DOHH2 (cell line): Measurements from ENCODE around the gene TNIP3.

Experiments used
- H3F3A ChIP-seq: fragments of 200-600 bp; sonication (generic), shearing (Covaris generic); 2 replicates; pipeline ENCODE4 v1.6.0; 2016; ENCODE audit warnings: antibody characterized with exemption, mild to moderate bottlenecking; ENCODE audit not compliant: control insufficient read depth, insufficient read depth
- H3K27ac ChIP-seq: fragments of 200-600 bp; sonication (generic); 2 replicates; pipeline ENCODE4 v1.5.1; 2014; ENCODE audit warnings: low read depth, mild to moderate bottlenecking, low read length, moderate library complexity
- H3K27me3 ChIP-seq: fragments of 200-600 bp; sonication (generic); 2 replicates; pipeline ENCODE4 v1.6.1; 2014; ENCODE audit warnings: mild to moderate bottlenecking, low read length, mixed read lengths; ENCODE audit not compliant: control insufficient read depth
- H3K36me3 ChIP-seq: fragments of 200-600 bp; sonication (generic); 2 replicates; pipeline ENCODE4 v1.6.1; 2014; ENCODE audit warnings: mild to moderate bottlenecking, low read length, moderate library complexity, mixed read lengths; ENCODE audit not compliant: control insufficient read depth
- H3K4me1 ChIP-seq: fragments of 200-600 bp; sonication (generic); 2 replicates; pipeline ENCODE4 v1.6.1; 2014; ENCODE audit warnings: mild to moderate bottlenecking, low read length, mixed read lengths; ENCODE audit not compliant: control insufficient read depth
- H3K4me2 ChIP-seq: fragments of 200-600 bp; sonication (generic); 2 replicates; pipeline ENCODE4 v1.6.0; 2014; ENCODE audit warnings: mild to moderate bottlenecking, low read length, moderate library complexity
- H3K4me3 ChIP-seq: fragments of 200-600 bp; sonication (generic); 2 replicates; pipeline ENCODE4 v1.5.1; 2014; ENCODE audit warnings: mild to moderate bottlenecking, low read length, mixed read lengths
- H3K79me2 ChIP-seq: fragments of 200-600 bp; sonication (generic); 2 replicates; pipeline ENCODE4 v1.6.1; 2014; ENCODE audit warnings: mild to moderate bottlenecking, low read length, mixed read lengths; ENCODE audit not compliant: control insufficient read depth
- H3K9me2 ChIP-seq: fragments of 200-600 bp; sonication (generic); replicated peaks from 2 replicates; pipeline ENCODE4 v1.6.1; 2014; ENCODE audit warnings: mild to moderate bottlenecking, low read length, mixed read lengths; ENCODE audit not compliant: control insufficient read depth
- H3K9me3 ChIP-seq: fragments of 200-600 bp; sonication (generic); 2 replicates; pipeline ENCODE4 v1.6.1; 2014; ENCODE audit warnings: antibody characterized with exemption, low read length, mixed read lengths; ENCODE audit not compliant: control insufficient read depth, insufficient read depth
- H4K20me1 ChIP-seq: fragments of 200-600 bp; sonication (generic); 2 replicates; pipeline ENCODE4 v1.6.0; 2014; ENCODE audit warnings: low read depth, mild to moderate bottlenecking, antibody characterized with exemption, low read length, moderate library complexity; ENCODE audit not compliant: control insufficient read depth, insufficient read depth
- EZH2phosphoT487 ChIP-seq: fragments of 200-600 bp; sonication (generic); IDR thresholded peaks from 2 replicates; pipeline ENCODE4 v1.6.1; 2017; ENCODE audit warnings: borderline replicate concordance, mild to moderate bottlenecking, antibody characterized with exemption, low read length, moderate library complexity, mixed read lengths
- TF ChIP-seq, protein P1 (sequence below): fragments of 200-600 bp; sonication (generic); IDR thresholded peaks from one replicate; pipeline ENCODE4 v1.5.1; 2014; ENCODE audit warnings: antibody characterized with exemption, mild to moderate bottlenecking, low read depth, low read length; ENCODE audit not compliant: poor library complexity, severe bottlenecking

The TNIP3 gene

DNA sequence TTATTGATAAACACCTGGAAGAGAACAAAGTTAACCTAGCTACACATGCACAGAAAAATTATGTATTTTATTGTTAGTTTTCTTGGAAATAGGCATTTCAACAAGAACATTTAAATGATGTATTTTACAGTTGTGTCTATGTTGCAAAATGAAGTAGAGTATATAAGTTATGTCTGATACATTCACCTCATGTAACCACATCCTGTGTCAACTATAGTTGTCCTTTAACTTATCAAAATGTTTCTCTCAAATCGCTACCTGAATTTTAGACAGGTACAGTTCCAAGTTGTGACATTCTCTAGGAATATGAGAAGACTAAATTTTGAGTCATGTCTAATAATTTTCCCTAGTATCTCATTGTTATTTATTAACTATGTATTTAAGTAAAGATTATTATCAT lies 27.2 kb upstream of the TNIP3 start:
- H3K79me2 ChIP-seq = no peaks in the 10 kb centered on the region
- H4K20me1 ChIP-seq = no peaks in the 10 kb centered on the region
- H3K9me2 ChIP-seq = no peaks in the 10 kb centered on the region
- no peak overlapping the region for H3K27ac ChIP-seq
- no peak overlapping the region for H3K4me3 ChIP-seq
- H3K4me1 ChIP-seq = no peaks in the 10 kb centered on the region
- TF ChIP-seq, protein P1, sequence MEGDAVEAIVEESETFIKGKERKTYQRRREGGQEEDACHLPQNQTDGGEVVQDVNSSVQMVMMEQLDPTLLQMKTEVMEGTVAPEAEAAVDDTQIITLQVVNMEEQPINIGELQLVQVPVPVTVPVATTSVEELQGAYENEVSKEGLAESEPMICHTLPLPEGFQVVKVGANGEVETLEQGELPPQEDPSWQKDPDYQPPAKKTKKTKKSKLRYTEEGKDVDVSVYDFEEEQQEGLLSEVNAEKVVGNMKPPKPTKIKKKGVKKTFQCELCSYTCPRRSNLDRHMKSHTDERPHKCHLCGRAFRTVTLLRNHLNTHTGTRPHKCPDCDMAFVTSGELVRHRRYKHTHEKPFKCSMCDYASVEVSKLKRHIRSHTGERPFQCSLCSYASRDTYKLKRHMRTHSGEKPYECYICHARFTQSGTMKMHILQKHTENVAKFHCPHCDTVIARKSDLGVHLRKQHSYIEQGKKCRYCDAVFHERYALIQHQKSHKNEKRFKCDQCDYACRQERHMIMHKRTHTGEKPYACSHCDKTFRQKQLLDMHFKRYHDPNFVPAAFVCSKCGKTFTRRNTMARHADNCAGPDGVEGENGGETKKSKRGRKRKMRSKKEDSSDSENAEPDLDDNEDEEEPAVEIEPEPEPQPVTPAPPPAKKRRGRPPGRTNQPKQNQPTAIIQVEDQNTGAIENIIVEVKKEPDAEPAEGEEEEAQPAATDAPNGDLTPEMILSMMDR = no peak
- TF ChIP-seq EZH2phosphoT487 = no peak
- no peaks in the 10 kb centered on the region for H3F3A ChIP-seq
- H3K36me3 ChIP-seq = no peaks in the 10 kb centered on the region
- 0 out of 2 replicates have a peak, but pooled peaks cover 7% of the 10 kb centered on the region for H3K27me3 ChIP-seq
- H3K4me2 ChIP-seq = no peak overlapping the region
- no peaks in the 10 kb centered on the region for H3K9me3 ChIP-seq

DNA sequence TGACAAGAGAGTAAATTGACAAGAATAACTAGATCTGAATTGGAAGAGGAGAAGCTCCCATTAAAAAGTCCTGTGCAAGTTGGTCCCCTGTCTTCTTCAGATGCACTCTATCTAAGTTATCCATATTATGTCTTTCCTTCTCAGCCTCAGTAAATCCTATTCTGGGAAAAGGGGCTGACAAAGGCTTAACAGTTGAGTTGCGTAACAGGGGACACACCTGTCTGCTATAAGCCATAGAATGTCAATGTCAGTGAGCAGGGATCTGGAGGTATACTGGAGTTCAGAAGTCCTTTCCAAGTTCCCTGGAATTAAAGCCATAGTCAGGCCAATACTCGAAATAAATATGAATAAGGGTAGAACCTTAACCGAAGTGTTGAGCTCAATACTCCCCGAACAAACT lies 26.3 kb upstream of the TNIP3 start:
- Histone ChIP-seq H3F3A (no peaks in the 10 kb centered on the region), H3K27me3 (0 out of 2 replicates have a peak, but pooled peaks cover 7% of the 10 kb centered on the region), H3K4me3 (no peak overlapping the region), H4K20me1 (no peaks in the 10 kb centered on the region), H3K79me2 (no peaks in the 10 kb centered on the region), H3K36me3 (no peaks in the 10 kb centered on the region), H3K9me2 (no peaks in the 10 kb centered on the region), H3K4me2 (no peak overlapping the region), H3K27ac (no peak overlapping the region), H3K4me1 (no peaks in the 10 kb centered on the region), H3K9me3 (no peaks in the 10 kb centered on the region)
- no peak for TF ChIP-seq EZH2phosphoT487
- TF ChIP-seq, protein P1 = no peak

DNA sequence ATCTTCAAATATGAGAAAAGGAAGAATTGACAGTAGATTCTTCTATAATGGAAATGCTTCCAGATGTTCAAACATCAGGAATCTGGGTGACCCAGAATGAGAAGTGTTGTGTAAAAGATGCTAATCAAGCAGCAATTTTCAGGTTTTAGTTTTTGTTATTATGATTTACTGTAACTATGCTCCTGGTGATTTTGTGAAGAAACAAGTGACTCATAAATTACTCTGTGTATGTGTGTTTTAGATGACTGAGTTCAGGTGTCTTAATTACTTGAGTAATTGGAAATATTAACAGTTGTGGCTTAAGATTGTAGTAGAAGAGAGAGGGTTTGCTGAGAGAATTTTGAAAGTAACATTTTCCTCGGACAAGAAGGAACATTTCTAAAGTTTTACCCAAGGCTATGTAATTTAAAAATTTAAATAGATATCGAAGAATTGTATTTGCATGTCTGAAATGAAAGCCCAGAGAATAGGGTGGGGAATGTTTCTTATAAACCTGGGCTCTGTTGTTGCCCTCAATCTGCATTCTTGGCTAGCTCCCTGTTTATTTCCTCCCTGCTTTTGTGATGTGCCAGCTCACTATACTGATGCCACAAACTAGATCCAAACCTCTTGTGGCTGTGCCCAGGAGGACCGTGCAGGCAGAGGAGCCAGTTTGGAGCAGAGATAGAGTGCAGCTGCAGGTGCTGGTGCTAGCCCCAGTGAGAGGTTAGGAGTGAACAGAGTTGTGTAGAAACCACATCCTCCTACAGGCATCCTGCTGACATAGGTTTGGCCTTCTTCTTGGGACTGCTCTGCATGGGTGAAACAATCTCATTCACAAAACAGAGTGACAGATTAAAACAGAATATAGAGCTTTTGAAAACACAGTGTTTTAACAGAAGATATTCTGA lies 25.4 kb upstream of the TNIP3 start:
- H4K20me1 ChIP-seq = no peaks in the 10 kb centered on the region
- H3K27ac ChIP-seq = no peak overlapping the region
- no peaks in the 10 kb centered on the region for H3K4me1 ChIP-seq
- no peaks in the 10 kb centered on the region for H3K9me3 ChIP-seq
- 0 out of 2 replicates have a peak, but pooled peaks cover 7% of the 10 kb centered on the region for H3K27me3 ChIP-seq
- no peaks in the 10 kb centered on the region for H3F3A ChIP-seq
- H3K79me2 ChIP-seq = no peaks in the 10 kb centered on the region
- H3K4me3 ChIP-seq = no peak overlapping the region
- no peak for TF ChIP-seq EZH2phosphoT487
- H3K9me2 ChIP-seq = no peaks in the 10 kb centered on the region
- H3K36me3 ChIP-seq = no peaks in the 10 kb centered on the region
- H3K4me2 ChIP-seq = no peak overlapping the region

DNA sequence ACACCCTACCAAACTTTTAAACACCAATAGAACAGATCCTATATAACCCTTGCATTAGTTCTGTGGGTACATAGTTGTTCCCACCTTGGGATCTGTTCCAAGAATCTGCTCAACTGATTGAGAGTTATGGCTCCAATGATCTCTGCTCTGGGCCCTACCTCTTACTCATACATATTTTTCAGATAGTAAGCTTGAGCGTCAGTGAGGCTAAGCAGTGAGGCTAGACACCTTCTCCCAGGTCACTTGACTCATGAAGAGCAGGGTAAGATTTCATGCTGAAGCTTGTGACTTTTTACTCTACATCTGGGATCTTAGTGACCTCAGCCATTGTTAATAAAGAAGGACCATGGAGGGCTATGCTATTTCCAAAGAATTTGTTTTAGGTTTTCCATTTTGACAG lies 23.1 kb upstream of the TNIP3 start:
- 0 out of 2 replicates have a peak, but pooled peaks cover 7% of the 10 kb centered on the region for H3K27me3 ChIP-seq
- H4K20me1 ChIP-seq = no peaks in the 10 kb centered on the region
- no peaks in the 10 kb centered on the region for H3K79me2 ChIP-seq
- H3K9me2 ChIP-seq = no peaks in the 10 kb centered on the region
- H3K4me3 ChIP-seq = no peak overlapping the region
- no peaks in the 10 kb centered on the region for H3K4me1 ChIP-seq
- no peaks in the 10 kb centered on the region for H3F3A ChIP-seq
- H3K36me3 ChIP-seq = no peaks in the 10 kb centered on the region
- TF ChIP-seq, protein P1 = no peak
- TF ChIP-seq EZH2phosphoT487 = no peak
- no peak overlapping the region for H3K4me2 ChIP-seq
- no peaks in the 10 kb centered on the region for H3K9me3 ChIP-seq
- no peak overlapping the region for H3K27ac ChIP-seq
